GM12864 (cell line): ENCODE data around the gene OR14C36.

Experiments used
- DNase-seq: peaks from one replicate; pipeline ENCODE4 v3.0.0-alpha.2; 2011; ENCODE audit warnings: low read depth
- H3K4me3 ChIP-seq: 2 replicates; pipeline ENCODE4 v1.5.1; 2011; ENCODE audit warnings: mild to moderate bottlenecking, low read depth, low read length, control low read depth
- TF ChIP-seq, protein P1 (sequence below): IDR thresholded peaks from 2 replicates; pipeline ENCODE4 v1.5.1; 2011; ENCODE audit warnings: low read depth, mild to moderate bottlenecking, moderate library complexity, low read length, control low read depth, inconsistent platforms; ENCODE audit errors: missing control alignments

The OR14C36 gene

DNA sequence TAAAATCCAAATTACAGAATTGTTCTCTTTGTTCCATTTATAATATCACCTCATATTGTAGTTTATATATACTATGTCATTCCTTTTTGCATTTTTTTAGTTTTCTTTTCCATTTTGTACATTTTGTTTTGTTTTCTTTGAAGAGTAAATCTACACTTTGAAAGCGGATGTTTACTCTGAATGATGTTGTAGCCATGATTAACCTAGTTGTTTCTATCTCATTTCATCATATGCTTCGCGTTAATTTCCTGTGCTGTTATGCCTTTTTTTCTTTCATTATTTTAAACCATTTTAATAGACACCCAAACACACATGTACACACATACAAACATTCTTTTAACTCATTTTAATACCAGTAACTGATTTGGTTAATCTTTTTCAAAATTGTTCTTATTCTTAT is 32.3 kb downstream of the OR14C36 start:
- TF ChIP-seq, protein P1, sequence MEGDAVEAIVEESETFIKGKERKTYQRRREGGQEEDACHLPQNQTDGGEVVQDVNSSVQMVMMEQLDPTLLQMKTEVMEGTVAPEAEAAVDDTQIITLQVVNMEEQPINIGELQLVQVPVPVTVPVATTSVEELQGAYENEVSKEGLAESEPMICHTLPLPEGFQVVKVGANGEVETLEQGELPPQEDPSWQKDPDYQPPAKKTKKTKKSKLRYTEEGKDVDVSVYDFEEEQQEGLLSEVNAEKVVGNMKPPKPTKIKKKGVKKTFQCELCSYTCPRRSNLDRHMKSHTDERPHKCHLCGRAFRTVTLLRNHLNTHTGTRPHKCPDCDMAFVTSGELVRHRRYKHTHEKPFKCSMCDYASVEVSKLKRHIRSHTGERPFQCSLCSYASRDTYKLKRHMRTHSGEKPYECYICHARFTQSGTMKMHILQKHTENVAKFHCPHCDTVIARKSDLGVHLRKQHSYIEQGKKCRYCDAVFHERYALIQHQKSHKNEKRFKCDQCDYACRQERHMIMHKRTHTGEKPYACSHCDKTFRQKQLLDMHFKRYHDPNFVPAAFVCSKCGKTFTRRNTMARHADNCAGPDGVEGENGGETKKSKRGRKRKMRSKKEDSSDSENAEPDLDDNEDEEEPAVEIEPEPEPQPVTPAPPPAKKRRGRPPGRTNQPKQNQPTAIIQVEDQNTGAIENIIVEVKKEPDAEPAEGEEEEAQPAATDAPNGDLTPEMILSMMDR, result no peak
- no peak for DNase-seq
- H3K4me3 ChIP-seq, result no peak overlapping the region

DNA sequence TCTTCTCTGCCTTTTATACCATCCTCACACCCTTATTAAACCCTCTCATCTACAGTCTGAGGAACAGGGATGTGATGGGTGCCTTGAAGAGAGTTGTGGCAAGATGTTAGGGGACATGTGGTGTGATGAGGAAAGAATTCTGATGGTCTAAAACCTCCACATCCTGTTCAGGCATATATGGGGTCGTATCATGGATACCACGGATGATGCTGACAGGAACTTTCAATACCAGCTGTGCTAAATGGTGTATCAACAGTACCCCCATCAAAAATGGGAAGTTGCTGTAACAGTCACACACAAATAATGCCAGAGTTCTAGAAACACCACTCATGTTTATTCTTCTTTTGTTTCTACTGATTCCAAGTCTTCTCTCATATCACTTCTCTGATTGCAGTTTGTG is 39.9 kb downstream of the OR14C36 start:
- no peak for DNase-seq
- no peak overlapping the region for H3K4me3 ChIP-seq
- TF ChIP-seq, protein P1, result no peak

DNA sequence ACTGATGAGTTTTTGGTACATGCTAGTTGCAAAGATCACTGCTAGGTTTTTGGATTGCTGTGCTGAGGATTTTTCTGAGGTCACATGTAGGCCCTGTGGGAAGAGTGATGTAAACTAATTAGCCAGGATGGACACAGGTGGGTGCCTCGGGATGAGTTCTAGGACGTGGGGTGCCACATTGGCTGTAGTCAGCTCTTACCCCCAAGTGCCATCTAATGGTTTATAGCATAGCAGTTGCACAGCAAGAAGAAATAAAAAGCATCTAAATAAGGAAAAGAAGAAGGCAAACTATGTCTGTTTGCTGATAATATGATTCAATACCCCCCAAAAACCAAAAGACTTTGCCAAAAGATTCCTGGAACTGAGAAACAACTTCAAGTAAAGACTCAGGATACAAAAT is 44.5 kb downstream of the OR14C36 start:
- H3K4me3 ChIP-seq, result no peak overlapping the region
- TF ChIP-seq, protein P1, result no peak
- no peak for DNase-seq
